HCT116 (cell line): ENCODE data around the gene PARG.
"Not testable (repeated sequence)": the region's sequence is repeated elsewhere in the genome, so short reads cannot be mapped to it uniquely, and the experiment has no call there.

Experiments used
- POLR2A ChIP-seq: IDR thresholded peaks from 2 replicates; pipeline ENCODE4 v1.7.0; 2011; ENCODE audit warnings: borderline replicate concordance; ENCODE audit not compliant: insufficient read depth, insufficient read length; ENCODE audit errors: extremely low read depth
- RAD21 ChIP-seq: IDR thresholded peaks from 2 replicates; pipeline ENCODE4 v1.6.1; 2012; ENCODE audit warnings: low read depth, mild to moderate bottlenecking
- SP1 ChIP-seq: IDR thresholded peaks from 2 replicates; pipeline ENCODE4 v1.6.1; 2012; ENCODE audit warnings: low read depth

GRCh38 chr10:49884739-49885331 lies 57.0 kb downstream of the PARG start:
- TF ChIP-seq POLR2A, SP1, RAD21: not testable (repeated sequence)
